Measurements from ENCODE around the gene ATXN10.
"Not testable (repeated sequence)": the region's sequence is repeated elsewhere in the genome, so short reads cannot be mapped to it uniquely, and the experiment has no call there.

The ATXN10 gene

GRCh38 chr22:45709060-45709739 is 37.6 kb downstream of the ATXN10 start:
- DNase-seq (ENCODE audit: low read depth) = peak; percentile 76

GRCh38 chr22:45709866-45710265 is 38.2 kb downstream of the ATXN10 start:
- peak; percentile 40 for DNase-seq (ENCODE audit: low read depth)

GRCh38 chr22:45710469-45710868 is 38.8 kb downstream of the ATXN10 start:
- DNase-seq (ENCODE audit: low read depth) = no peak

- not testable (repeated sequence) for DNase-seq (ENCODE audit: low read depth)
Measured at GRCh38 chr22:45714390-45714789, 42.8 kb downstream of the ATXN10 start.

- peak; percentile 60 for DNase-seq (ENCODE audit: low read depth)
Measured at GRCh38 chr22:45717789-45718188, 46.2 kb downstream of the ATXN10 start.

- no peak for DNase-seq (ENCODE audit: low read depth)
Measured at GRCh38 chr22:45718391-45718790, 46.8 kb downstream of the ATXN10 start.

GRCh38 chr22:45720839-45721378 is 49.3 kb downstream of the ATXN10 start:
- DNase-seq (ENCODE audit: low read depth) = no peak

GRCh38 chr22:45722006-45722405 is 50.4 kb downstream of the ATXN10 start:
- DNase-seq (ENCODE audit: low read depth) = no peak

- DNase-seq (ENCODE audit: low read depth) = no peak
Measured at GRCh38 chr22:45726081-45726480, 54.4 kb downstream of the ATXN10 start.

- no peak for DNase-seq (ENCODE audit: low read depth)
Measured at GRCh38 chr22:45731041-45731797, 59.6 kb downstream of the ATXN10 start.

- DNase-seq (ENCODE audit: low read depth) = no peak
Measured at GRCh38 chr22:45731798-45732495, 60.3 kb downstream of the ATXN10 start.

- DNase-seq (ENCODE audit: low read depth) = no peak
Measured at GRCh38 chr22:45735273-45735672, 63.6 kb downstream of the ATXN10 start.

GRCh38 chr22:45738206-45738605 is 66.6 kb downstream of the ATXN10 start:
- DNase-seq (ENCODE audit: low read depth) = peak; percentile 21

GRCh38 chr22:45740236-45740635 is 68.6 kb downstream of the ATXN10 start:
- no peak for DNase-seq (ENCODE audit: low read depth)

- peak; percentile 26 for DNase-seq (ENCODE audit: low read depth)
Measured at GRCh38 chr22:45742866-45743450, 71.3 kb downstream of the ATXN10 start.

- DNase-seq (ENCODE audit: low read depth) = no peak
Measured at GRCh38 chr22:45743687-45744086, 72.1 kb downstream of the ATXN10 start.

GRCh38 chr22:45744442-45744841 is 72.8 kb downstream of the ATXN10 start:
- no peak for DNase-seq (ENCODE audit: low read depth)

GRCh38 chr22:45750626-45751025 is 79.0 kb downstream of the ATXN10 start:
- no peak for DNase-seq (ENCODE audit: low read depth)

- no peak for DNase-seq (ENCODE audit: low read depth)
Measured at GRCh38 chr22:45752036-45752435, 80.4 kb downstream of the ATXN10 start.

GRCh38 chr22:45754822-45755221 is 83.2 kb downstream of the ATXN10 start:
- DNase-seq (ENCODE audit: low read depth) = no peak

GRCh38 chr22:45756558-45756957 is 84.9 kb downstream of the ATXN10 start:
- DNase-seq (ENCODE audit: low read depth) = no peak

- no peak for DNase-seq (ENCODE audit: low read depth)
Measured at GRCh38 chr22:45757068-45757467, 85.4 kb downstream of the ATXN10 start.
